GM18526 (cell line): ENCODE measurements around the gene KRTAP6-1.

ENCODE experiments used
- POLR2A ChIP-seq: IDR thresholded peaks from 3 replicates; pipeline ENCODE4 v1.6.1; 2011; ENCODE audit not compliant: insufficient read length; ENCODE audit errors: extremely low read depth

KRTAP6-1 gene

GRCh38 chr21:30600787-30601186 lies 12.9 kb downstream of the KRTAP6-1 start, which contains the start of gene KRTAP22-1:
TSS of gene KRTAP22-1 (plus strand) at chr21:30601087.
- no peak for TF ChIP-seq POLR2A

DNA sequence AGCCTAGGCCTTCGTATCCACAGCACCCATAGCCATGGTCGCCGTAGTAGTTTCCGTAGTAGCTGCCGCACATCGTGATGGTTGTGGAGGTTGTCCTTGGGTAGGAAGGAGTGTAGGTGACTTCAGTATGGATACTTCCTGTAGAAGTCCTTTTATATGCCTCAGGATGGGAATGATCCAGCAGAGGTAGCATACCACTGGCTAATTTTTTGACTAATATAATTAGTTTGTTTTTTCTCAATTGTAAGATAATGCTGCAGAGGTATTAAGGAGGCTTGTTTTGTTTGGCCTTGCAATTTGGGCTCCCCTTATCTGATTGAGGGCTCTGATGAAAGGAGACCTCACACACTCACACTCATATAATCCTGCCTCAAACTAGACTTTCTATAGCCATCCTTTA lies 14.9 kb downstream of the KRTAP6-1 start, which contains the start of gene KRTAP6-2:
KRTAP6-2 (minus strand) TSS at position 101 of the 400 bp plus-strand sequence; CDS start at position 73, 28 bp downstream.
- TF ChIP-seq POLR2A: no peak

DNA sequence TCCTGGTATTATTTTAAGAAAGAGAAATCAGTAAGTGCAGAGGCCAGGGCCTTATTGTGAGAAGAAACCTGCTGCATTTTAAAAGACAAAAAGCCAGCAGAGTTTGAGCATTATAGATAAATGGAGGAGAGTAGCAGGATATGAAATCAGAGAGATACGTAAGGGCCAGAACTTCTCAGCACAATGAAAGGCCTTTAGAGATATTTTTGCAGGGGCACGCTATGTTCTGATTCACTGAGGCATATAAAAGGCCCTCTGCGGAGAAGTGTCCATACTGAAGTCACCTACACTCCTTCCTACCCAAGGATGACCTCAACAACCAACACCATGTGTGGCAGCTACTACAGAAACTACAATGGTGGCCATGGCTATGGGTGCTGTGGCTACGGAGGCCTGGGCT lies 21.6 kb downstream of the KRTAP6-1 start, which contains the start of gene KRTAP6-3:
KRTAP6-3 (plus strand) TSS at position 301 of the 400 bp plus-strand sequence; CDS start at position 307, 6 bp downstream.
- no peak for TF ChIP-seq POLR2A

DNA sequence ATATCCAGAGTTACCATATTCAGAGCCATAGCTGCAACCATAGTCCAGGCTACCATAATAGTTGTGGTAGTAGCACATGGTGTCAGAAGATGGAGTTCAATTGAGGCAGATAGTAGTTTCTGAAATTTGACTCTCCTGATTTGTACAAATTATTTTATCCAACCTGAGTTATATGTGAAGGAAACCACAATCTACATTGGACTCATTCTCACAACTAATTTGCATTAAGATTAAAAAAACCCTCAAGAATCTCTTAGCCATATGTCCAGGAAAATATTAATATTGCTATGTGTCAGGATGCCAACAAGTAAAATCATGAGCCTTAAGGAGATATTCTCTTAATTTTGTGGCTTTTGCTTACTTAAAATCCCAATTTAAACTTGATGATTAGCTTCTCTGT lies 23.4 kb downstream of the KRTAP6-1 start, which contains the start of gene KRTAP22-2:
KRTAP22-2 (minus strand) TSS at position 101 of the 400 bp plus-strand sequence.
- no peak for TF ChIP-seq POLR2A

GRCh38 chr21:30582870-30583269 lies 30.9 kb downstream of the KRTAP6-1 start:
- TF ChIP-seq POLR2A: no peak

DNA sequence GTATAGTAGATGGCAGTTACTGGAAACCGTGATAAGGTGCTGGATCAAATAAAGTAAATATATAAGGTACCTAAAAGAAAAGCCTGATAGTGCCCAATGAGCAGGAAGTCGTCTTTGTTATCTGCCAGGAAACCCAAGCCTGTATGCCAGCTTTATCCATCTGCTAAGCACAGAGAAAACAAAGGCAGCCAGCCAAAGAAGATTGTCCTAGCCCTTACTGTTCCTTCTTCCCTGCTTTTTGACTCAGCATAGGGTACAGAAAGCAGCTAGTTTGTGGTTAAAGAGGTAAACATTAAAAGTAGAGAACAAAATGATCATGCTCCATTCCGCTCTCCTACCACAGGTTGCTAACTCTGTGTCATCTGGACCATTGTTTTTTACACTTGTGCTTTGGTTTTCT lies 33.6 kb downstream of the KRTAP6-1 start:
- no peak for TF ChIP-seq POLR2A

GRCh38 chr21:30579346-30579745 lies 34.4 kb downstream of the KRTAP6-1 start:
- TF ChIP-seq POLR2A: no peak

DNA sequence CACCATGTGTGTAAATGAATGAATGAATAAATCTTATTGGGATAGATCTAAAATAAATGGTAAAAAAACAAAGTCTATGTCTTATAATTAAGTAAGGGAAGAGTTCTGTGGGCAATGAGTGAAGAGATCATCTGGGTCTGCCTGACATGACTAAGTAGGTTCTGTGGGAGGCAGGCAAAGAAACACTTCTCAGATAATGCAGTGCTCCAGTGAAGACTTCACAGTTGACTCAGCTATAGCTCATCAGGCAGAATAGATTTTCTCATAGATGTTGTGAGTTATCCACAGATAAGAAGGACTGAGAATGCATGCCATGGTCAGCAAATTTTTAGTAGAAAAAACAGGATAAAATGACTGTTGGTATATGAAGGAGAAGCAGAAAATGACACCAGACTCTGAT lies 36.0 kb downstream of the KRTAP6-1 start:
- TF ChIP-seq POLR2A: no peak

DNA sequence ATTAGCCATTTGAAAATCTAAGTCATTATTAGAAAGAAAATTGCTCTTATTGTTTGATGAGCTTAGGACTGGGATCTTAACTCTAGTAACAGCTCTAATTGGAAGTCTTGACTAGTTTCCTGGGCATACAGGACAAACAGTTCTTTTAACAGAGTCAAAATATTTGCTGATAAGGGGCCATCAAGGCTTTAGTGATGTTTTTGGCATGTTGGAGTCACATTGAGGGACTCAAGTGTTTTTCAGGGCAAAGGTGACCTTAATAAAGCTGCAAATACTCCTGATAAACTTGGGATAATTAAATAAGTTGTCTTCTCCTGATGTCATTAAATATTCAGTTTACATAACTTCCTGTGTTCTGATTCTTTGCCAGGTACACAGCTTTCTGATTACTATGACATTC lies 46.1 kb downstream of the KRTAP6-1 start:
- TF ChIP-seq POLR2A: no peak

- no peak for TF ChIP-seq POLR2A
These were observed 50.1 kb downstream of the KRTAP6-1 start for GRCh38 chr21:30563630-30564029.
